Measurements from ENCODE around the gene CNTN5.
A peak's percentile ranks its signal among the peaks of the same experiment; 100 is the strongest.

The CNTN5 gene

DNA sequence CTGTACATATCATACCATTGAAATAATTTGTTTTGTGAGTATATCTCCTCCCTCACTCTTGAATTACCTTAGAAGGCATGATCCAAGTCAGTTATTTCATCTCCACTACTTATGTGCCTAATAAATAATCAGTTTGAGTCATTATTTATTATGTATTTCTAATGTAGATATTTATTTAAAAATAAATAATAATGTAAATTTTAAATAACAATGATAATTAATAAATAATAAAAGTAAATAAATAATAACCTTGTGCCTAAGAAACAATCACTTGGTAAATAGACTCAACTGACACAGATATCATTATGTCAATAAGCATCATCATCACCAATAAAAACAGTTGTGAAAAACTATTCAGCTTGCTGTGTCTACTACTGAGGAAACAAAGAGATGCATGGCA lies 213.8 kb downstream of the CNTN5 start:
- FAIRE-seq: no peak
- TF ChIP-seq, protein P1, sequence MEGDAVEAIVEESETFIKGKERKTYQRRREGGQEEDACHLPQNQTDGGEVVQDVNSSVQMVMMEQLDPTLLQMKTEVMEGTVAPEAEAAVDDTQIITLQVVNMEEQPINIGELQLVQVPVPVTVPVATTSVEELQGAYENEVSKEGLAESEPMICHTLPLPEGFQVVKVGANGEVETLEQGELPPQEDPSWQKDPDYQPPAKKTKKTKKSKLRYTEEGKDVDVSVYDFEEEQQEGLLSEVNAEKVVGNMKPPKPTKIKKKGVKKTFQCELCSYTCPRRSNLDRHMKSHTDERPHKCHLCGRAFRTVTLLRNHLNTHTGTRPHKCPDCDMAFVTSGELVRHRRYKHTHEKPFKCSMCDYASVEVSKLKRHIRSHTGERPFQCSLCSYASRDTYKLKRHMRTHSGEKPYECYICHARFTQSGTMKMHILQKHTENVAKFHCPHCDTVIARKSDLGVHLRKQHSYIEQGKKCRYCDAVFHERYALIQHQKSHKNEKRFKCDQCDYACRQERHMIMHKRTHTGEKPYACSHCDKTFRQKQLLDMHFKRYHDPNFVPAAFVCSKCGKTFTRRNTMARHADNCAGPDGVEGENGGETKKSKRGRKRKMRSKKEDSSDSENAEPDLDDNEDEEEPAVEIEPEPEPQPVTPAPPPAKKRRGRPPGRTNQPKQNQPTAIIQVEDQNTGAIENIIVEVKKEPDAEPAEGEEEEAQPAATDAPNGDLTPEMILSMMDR (IDR thresholded peaks at IDR 0.05; ENCODE audit: insufficient read depth, missing control alignments): no peak

DNA sequence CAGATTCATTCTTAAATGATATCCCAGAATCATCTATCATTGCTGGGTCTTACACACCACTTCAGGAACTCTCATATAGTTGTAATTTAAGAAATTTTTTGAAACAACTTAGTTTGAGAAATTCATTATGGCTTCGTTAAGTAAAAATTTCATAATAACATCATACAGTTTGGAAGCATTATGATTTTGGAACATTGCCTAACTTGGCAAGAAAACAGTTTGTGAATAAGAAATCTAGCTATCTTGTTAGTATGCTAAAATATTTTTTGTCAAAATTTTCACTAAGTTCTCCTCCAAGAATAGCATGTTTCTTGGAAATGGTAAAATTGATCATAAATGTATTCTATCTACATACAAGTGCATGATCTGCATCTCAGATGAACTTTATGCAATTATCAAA lies 217.7 kb downstream of the CNTN5 start:
- TF ChIP-seq, protein P1 (IDR thresholded peaks at IDR 0.05; ENCODE audit: insufficient read depth, missing control alignments): no peak
- FAIRE-seq: no peak
- no peak for DNase-seq (ENCODE audit: insufficient read length, low spot score)

More for the DNA sequence above, 213.8 kb downstream of the CNTN5 start:
- no peak for DNase-seq (ENCODE audit: insufficient read length, low spot score)

DNA sequence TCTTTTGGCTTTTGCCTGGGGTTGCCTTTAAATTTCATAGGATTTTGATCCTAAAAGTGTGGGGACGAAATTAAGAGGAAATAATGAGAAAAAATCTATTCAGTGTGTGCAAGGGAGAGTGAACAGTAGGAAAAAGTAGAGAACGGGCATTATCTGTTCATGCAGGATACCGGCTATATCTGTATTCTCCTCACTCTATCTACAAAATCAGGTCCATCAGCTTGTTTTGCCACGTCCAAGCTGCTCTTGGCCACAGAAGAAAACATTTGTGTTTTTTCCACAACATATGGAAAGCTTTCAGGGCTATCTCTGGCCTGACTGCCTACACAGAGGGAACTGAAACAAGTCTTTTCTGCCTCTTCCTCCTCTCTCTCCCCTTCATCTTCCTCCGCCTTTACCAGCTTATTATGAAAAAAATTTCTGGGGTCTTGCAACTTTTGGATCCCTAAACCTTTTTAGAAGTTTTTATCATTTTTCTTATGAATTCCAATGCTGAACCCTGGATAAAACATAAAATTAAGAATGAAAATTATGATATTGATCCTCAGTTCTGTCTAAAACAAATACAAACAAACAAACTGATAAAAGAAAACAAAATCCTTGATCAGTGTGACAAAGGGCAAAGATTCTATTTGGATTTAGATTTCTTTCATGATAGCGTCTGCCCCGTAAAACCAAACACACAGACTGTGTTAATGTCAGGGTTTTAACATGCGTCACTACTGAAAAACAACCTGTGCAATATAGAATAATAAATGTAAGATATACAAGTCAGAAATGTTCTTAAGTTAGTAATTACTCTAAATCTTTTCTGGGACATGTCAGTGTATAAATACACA lies 219.7 kb downstream of the CNTN5 start:
- no peak for DNase-seq (ENCODE audit: insufficient read length, low spot score)
- TF ChIP-seq, protein P1 (IDR thresholded peaks at IDR 0.05; ENCODE audit: insufficient read depth, missing control alignments): no peak
- no peak for FAIRE-seq

DNA sequence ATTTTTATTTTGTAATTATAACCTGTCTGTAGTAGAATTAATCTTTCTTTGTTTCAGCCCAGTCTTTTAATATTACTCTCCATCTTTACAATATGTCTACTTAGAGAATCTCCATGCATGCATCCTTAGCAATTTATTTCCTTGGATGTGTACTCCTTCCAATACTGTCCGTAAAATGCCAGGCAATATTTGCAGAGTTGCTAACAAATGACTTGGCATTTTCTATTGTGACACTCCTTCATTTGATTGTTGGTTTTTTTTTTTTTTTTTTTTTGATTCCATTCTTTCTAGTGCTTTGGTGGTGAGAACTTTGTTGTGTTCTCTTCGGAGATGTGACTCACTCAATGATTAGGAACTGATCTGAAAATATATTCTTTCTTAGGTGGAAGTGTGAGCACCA lies 220.3 kb downstream of the CNTN5 start:
- FAIRE-seq: no peak
- TF ChIP-seq, protein P1 (IDR thresholded peaks at IDR 0.05; ENCODE audit: insufficient read depth, missing control alignments): no peak
- DNase-seq (ENCODE audit: insufficient read length, low spot score): no peak

DNA sequence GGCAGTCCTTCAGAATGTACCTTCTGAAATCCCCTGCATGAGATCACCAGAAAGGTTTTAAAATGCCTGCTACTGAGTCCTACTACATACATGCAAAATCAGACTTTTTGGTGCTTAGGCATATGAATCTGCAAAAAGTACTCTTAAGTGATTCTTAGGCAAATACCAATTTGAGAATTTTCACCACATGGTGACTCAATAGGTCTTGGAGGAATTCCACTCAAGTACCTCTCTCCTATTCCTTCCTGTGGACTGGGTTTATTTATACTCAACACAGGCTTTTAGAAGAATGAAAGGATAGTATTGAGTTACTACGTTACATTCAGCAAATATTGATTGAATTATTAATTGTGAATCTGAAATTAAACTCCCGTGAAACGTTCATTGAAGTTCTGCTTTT lies 223.9 kb downstream of the CNTN5 start:
- DNase-seq (ENCODE audit: insufficient read length, low spot score) (no peak), FAIRE-seq (peak; percentile 56)
- TF ChIP-seq, protein P1 (IDR thresholded peaks at IDR 0.05; ENCODE audit: insufficient read depth, missing control alignments): no peak

DNA sequence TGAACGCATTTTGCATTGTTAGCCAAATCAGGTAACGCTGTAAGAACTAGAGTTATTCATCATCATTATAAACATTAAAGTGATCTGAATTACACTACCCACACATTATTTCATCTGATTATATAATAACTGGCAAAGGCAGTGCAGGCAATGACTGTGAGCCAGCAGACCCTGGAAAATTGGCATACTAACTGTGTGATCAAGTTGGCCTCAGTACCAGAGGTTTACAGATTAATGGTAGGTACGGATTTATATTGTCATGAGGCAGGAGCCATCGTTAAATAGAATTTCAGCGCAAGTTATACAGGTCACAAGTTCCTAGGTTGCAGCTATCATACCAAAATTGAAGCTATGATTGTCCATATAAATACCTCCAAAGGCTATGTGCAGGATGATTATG lies 225.4 kb downstream of the CNTN5 start:
- TF ChIP-seq, protein P1 (IDR thresholded peaks at IDR 0.05; ENCODE audit: insufficient read depth, missing control alignments): no peak
- no peak for DNase-seq (ENCODE audit: insufficient read length, low spot score)
- FAIRE-seq: no peak

DNA sequence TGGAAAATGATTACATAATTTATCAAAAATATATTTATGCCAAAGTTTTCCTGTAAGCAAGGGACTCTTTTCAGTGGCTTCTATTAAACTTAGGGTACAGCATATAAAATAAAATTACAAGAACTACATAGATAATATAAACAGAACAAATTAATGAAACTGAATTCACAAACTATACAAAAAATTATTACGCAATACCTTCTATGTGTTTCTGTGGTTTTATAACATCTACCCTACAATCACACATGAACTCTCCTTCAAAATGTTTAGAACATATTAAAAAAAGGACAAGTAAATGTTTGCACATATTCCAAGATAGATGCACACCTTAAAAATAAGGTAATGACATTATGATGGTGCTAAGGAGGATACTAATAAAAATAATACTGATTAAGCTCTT lies 235.9 kb downstream of the CNTN5 start:
- TF ChIP-seq, protein P1 (IDR thresholded peaks at IDR 0.05; ENCODE audit: insufficient read depth, missing control alignments): no peak
- FAIRE-seq: no peak
- no peak for DNase-seq (ENCODE audit: insufficient read length, low spot score)
